ENCODE measurements around the gene AATK.

GRCh38 chr17:81208651-81209050, 42.6 kb upstream of the AATK start:
- TF ChIP-seq POLR2A (IDR thresholded peaks at IDR 0.05), result no peak
- no peak for TF ChIP-seq CTCF (IDR thresholded peaks at IDR 0.05)
